Inflammatory macrophage treated with lipopolysaccharide for 4 hours (primary cell): ENCODE data around the gene PIKFYVE.
"Not testable (repeated sequence)": the region's sequence is repeated elsewhere in the genome, so short reads cannot be mapped to it uniquely, and the experiment has no call there.

Experiments
- DNase-seq: peaks from one replicate; pipeline ENCODE4 v3.0.0-alpha.2; 2020

PIKFYVE gene

DNA sequence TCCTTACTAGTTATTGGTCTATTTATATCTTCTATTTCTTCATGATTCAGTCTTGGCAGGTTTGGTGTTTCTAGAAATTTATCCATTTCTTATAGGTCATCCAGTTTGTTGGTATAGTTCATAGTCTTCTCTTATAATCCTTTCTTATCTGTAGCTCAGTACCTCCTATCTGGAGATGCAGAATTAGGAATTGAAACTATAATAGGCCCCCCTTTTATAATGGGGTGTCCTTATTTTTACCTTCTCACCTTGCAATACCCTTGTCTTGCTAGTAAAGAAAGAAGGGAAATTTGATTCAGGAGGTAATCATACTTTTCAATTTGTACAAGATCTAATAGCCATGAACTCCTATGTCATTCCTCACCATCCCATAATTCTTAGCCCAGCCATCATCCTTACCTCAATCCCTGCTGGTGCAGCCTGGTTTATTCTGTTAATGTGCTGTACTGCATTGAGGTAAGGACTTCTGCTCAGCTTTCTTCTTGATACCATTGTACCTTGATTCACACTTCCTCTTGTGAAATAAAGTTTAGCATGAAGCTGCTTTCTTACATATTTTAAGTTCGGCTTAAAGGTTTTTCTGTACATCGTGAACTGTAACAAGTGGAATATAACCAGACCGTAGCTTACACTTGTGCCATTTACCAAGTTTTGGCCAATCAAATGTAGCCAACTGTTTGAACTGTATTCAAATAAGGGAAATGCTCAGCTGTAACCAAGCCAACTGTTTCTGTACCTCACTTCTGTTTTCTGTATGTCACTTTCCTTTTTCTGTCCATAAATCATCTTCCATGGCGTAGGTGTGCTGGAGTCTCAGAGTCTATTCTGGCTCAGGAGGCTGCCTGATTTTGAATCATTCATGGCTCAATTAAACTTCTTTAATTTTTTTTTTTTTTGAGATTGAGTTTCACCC lies 100.4 kb downstream of the PIKFYVE start:
- DNase-seq: peak; percentile 83

DNA sequence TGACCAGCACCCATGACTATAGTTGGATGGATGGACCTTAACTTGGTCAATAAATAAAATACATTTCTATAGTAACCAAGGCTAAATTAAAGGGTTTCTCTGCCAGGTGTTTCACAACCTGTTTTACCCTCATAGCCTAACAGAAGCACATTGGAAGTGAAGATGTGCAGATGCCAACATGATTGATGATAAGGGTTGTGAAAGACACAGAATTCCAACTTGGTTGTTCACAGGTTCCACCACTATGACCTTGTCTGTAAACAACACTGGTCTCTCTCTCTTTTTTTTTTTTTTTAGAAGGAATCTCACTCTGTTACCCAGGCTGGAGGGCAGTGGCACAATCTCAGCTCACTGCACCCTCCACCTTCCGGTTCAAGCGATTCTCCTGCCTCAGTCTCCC lies 103.0 kb downstream of the PIKFYVE start:
- DNase-seq: no peak

DNA sequence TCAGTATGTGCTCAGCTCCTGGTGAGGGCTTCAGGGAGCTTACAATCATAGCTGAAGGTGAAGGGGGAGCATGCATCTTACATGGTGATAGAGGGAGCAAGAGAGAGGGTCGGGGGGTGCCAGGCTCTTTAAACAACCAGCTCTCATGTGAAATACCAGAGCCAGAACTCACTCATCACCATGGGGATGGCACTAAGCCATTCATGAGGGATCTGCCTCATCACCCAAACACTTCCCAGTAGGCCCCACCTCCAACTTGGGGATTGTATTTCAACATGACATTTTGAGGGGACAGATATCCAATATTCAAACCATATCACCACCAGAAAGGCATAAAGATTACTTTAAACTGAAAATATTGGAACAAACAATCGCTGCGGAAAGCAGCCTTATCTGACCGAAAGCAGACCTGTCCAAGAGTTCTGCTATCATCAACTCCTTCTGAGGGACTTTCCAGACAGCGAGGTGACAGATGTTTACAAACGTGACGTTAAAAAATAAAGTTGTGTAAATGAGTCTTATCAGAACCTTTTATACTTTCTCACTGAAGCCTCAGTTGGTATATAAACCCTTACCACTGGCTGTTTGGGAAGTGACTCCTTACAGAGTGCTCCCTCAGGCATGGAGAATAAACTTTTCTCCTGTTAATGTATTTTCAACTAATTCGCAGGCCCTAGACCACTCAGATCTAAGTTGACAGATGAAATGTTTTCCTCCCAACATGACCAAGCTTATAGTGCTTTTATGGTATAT lies 105.0 kb downstream of the PIKFYVE start:
- DNase-seq: no peak

DNA sequence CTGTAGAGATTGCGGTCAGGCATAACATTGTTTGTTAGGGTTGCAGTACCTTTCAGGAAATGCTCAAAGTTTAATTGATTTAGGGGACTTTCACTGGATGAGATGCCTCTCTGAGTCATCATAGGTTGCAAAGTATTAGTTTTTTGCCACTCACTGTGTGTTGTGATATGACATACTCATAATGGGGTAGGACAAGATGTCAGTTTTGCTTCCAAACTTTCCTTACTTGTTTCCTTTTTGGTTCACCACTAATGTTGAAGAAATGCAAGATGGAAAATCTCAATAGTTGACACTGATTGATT lies 105.5 kb downstream of the PIKFYVE start:
- DNase-seq: no peak

DNA sequence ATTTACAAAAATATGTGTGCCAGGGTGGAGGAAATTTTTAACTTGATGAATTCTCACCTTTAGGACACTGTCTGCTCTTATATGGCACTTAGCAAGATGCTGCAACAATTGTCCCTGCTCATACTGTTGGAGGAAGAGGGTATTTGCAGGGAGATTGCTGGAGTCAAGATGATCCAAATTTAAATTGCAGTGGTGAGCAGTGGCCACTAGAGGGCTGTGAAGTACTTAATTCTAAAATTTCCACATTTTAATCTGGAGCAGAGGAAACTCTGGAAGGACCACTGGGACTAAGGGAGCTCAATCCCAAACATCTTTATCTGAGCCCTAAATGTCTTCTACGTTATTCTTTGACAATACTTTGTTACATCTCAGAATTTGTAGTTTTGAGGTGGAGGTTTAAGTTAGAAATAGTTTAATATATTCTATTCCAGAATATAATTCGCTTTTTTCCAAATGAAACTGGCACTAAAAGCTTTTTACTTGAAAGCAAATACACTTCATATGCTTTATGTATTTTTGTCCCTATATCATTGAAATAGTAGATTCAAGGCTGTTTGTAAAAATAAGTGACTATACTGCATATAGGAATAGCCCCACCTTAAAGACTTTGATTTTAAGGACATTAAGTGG lies 107.5 kb downstream of the PIKFYVE start:
- peak; percentile 58 for DNase-seq

DNA sequence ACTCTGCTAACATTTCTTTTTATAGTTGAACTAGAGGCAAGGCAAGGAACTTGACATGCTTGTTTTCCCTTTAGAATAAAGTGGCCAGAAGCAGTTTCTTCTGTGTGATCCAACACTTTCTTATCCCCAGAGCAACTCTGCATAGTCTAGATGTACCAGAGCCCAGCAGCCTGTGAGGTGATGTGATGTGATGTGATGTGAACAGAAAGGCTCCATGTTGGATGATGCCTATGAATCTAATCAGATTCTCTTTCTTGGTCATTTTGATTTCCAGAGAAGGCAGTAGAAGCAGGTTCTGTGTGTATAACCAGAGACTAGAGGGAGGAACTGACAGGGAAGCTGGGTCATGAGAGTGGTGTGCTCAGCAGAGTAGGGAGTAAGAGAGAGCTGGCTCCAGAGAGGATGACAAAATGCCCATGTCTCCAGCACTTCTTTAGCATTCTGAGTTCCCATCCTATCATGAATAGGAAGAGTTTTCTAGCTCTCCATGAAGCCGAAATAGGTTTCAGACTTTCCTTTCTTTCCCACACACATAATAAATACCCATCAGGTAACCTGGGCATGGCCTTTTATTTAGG lies 109.5 kb downstream of the PIKFYVE start:
- no peak for DNase-seq

DNA sequence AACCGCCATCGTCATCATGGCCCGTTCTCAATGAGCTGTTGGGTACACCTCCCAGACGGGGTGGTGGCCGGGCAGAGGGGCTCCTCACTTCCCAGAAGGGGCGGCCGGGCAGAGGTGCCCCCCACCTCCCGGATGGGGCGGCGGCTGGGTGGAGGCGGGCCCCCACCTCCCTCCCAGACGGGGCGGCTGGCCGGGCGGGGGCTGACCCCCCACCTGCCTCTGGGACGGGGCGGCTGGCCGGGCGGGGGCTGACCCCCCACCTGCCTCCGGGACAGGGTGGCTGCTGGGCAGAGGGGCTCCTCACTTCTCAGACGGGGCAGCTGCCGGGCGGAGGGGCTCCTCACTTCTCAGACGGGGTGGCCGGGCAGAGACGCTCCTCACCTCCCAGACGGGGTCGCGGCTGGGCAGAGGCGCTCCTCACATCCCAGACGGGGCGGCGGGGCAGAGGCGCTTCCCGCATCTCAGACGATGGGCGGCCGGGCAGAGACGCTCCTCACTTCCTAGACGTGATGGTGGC lies 111.3 kb downstream of the PIKFYVE start:
- not testable (repeated sequence) for DNase-seq

DNA sequence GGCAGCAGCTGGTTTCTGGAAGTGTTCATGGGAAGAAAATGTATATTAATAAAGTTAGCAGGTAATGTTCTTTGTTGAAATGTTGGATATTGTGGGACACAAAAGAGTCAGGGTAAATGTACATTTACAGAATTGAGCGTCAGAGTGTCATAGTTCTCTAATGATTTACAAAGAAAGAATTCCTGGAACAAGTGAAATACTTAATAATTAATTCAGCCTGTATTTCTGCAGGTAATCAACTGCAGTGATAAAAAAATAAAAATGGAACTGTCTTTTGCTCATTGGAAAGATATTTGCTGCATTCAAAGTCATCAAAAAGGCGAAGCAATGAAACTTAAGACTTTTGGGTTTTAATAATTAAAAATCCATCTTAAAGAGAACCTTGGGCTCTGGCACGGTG lies 113.1 kb downstream of the PIKFYVE start:
- no peak for DNase-seq

DNA sequence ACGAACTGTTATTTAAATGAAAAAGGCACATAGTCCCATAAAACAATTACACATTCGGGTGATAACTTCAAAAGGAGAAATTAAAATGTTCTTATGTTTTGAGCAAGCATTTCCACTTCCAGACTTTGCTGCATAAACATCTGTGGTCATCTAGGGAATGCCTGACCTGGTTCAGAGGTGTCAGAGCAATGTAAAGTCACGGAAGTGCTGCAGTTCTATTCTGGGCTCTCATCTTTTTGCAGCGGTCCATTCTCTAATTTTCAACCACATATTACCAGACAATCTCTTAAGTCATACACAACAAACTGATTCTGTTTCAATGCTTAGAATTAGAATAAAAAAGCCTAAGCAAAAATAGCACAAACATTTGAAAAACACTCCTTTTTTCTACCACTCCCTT lies 118.6 kb downstream of the PIKFYVE start:
- no peak for DNase-seq

DNA sequence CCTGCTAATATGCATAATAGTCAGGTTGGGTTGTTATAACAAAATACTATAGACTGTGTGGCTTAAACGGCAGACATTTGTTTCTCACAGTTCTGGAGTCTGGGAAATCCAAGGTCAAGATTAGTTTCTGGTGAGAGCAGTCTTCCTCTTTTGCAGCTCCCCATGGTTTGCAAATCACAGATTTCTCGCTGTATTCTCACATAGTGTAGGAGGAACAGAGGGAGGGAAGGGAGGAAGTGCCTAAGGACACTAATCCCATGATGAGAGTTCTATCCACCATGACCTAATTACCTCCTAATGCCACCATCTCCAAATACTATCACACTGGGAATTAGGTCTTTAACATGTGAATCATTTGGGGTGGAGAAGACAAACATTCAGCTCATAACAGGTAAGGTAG lies 120.5 kb downstream of the PIKFYVE start:
- peak; percentile 88 for DNase-seq

DNA sequence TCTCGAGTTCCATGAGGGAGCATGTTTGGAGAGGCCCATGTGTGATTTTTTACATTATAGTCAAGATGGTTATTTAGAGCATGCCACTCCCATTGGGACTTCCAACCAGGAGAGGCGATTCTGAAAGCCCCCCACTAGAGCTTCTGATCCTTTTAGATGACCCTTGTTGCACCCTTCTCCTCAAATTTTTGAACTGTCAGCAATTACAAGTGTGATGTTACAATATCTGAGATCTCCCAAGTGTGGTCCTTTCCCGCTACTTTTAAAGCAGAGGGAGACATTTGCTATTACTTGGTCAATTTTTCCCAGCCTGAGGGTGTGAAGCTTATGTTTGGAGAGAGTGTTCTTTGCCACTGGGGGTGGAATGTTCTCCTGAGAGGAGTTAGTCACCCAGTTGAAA lies 123.9 kb downstream of the PIKFYVE start:
- no peak for DNase-seq

DNA sequence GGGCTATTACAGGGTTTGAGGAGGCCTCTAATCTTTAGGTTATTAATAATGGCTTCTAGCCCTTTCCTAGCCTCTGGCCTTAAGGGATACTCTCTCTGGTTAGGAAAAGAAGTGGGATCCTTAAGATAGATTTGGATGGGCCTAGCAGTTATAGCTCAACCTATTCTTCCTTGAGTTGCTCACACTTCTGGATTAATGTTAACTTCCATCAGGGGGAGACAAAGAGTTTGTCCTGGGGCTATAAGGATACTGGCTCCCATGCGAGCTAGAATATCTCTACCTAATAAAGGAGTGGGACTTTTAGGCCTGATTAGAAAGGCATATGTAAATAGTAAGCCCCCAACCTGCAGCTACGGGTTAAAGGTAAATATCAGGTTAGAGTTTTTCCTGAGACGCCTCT lies 126.2 kb downstream of the PIKFYVE start:
- no peak for DNase-seq

DNA sequence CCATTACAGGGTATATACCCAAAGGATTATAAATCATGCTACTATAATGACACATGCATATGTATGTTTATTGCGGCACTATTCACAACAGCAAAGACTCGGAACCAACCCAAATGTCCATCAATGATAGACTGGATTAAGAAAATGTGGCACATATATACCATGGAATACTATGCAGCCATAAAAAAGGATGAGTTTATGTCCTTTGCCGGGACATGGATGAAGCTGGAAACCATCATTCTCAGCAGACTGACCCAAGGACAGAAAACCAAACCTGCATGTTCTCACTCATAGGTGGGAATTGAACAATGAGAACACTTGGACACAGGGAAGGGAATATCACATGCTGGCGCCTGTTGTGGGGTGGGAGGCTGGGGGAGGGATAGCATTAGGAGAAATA lies 130.7 kb downstream of the PIKFYVE start:
- not testable (repeated sequence) for DNase-seq

DNA sequence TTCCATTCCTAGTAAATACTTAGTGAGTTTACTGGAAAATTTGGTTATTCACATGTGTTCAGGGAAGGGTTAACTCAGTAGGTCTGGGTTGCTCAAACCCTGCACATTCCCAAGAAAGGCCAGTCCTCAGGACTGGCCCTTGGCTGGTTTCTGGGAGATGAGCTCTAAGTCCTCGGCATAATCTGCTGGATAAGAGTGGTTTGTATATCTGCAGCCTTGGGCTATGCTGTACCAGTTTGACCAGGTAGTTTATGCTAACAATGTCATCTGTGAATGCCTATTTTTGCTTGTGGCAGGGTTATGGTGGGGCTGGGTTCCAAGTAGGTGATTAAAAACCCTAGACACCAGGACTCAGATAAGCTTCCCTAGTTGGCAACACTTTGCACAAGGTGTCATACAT lies 133.1 kb downstream of the PIKFYVE start:
- no peak for DNase-seq

DNA sequence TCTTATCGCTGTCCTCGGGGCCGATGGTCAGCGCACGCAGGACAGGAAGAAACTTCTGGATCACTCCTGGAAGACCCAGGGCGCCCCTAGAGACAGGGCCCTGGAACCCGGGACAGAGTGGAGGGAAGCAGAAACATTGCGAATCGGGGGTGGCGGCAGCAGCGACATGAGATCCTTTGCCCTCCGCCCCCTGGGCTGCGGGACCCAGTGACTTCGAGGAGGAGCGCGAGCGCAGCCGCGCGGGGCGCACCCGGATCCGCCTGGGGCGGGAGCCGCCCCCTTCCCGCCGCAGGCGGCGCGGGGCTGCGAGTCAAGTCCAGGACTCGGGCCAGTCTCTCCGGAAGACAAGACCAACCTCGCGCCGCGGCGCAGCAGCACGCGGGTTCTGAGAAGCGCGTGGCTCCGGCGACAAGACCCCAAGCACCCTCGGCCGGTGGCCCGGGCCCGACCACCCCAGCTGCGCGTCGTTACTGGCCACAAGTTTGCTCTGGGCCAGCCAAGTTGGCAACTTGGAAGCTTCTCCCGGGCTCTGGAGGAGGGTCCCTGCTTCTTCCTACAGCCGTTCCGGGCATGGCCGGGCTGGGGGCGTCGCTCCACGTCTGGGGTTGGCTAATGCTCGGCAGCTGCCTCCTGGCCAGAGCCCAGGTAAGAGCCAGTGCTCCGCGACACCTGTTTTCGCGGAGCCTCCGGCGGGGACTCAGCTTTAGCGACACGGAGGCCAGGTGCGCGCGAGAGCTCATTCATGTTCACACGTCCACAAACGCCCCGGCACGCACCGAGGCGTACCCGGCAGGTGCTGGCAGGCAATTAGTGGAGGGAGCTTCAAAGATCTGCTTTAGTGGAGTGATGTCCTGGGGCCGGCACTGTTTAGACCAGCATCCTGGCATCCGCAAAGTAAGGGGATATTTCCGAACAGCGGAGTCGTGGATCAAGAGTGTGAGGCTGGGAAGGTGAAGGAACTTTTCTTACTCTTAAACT lies 140.7 kb downstream of the PIKFYVE start, which contains the start of gene PTH2R:
Gene PTH2R (plus strand): TSS at position 319 of the 978 bp plus-strand sequence. CDS start 252 bp downstream, at position 571.
- DNase-seq: no peak

DNA sequence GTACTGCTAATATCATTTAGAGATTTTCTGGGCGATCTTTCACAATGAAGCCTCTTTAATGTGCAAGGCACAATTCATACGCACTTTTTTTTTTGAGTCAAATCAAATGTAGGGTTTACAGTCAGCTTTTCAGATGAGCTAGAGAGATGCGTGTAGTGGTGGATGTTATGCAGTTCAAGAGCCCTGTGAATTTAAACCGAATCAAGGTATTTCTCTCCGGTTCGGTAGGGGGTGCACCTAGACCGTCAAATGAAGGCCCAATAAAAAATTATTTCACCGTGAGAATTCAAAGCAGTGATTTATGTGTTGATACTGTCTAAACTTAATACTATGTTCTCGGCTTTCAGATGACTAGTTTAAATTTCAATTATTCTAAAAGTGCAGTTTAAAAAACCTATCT lies 141.6 kb downstream of the PIKFYVE start:
- no peak for DNase-seq
